NCI-H146 treated with DMSO at 0.1 percent for 48 hours (cell line): ENCODE measurements around the gene ZNF428.
"Not testable (repeated sequence)": the region's sequence is repeated elsewhere in the genome, so short reads cannot be mapped to it uniquely, and the experiment has no call there.

Experiments
- DNase-seq: peaks from one replicate; lab custom pipeline; 2025; ENCODE audit not compliant: unreplicated experiment; lab: John Stamatoyannopoulos, UW

Gene ZNF428

GRCh38 chr19:43594081-43594697 is 25.2 kb downstream of the ZNF428 start:
- DNase-seq = no peak

DNA sequence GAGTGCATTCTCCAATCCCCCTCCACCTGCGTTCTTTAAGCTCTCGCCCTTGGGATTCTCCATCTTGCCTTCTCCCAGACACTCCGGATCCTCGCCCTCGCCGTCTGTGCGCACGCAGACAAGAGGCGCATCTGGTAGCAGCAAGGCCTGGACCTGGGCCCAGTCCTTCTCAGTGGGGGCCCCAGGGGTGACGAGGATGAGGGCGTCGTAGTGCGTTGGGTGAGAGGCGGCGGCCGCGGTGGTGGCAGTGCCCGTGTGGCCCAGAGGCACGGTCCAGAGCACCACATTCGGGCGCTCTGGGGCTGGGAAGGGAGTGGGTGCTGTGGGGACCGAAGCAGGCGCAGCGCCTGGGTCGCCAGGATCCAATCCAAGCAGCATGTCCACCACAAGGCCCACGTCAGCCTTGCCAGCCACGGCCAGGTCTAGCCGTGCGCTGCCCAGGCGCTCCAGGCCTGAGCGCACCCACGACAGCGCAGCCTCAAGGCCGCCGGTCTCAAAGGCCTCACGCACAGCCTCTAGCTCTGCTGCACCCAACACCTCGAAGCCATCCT is 26.6 kb downstream of the ZNF428 start:
- no peak for DNase-seq

GRCh38 chr19:43591904-43592772 is 27.3 kb downstream of the ZNF428 start:
- DNase-seq = no peak

- DNase-seq = no peak
These were observed 29.8 kb downstream of the ZNF428 start for GRCh38 chr19:43589678-43590077.

DNA sequence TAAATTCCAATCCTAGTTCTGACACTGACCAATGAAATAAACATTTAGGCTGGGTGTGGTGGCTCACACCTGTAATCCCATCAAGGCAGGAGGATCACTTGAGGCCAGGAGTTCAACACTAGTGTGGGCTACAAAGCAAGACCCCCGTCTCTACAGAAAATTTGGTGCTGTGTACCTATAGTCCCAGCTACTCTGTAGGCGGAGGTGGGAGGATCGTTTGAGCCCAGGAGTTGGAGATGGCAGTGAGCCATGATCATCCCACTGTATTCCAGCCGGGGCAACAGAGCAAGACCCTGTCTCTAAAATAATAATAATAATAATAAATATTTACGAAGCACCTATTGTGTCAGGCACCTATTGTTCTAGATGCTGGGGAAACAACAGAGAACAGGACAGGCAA is 30.2 kb downstream of the ZNF428 start:
- DNase-seq = no peak

GRCh38 chr19:43587029-43587428 is 32.4 kb downstream of the ZNF428 start:
- DNase-seq = not testable (repeated sequence)

DNA sequence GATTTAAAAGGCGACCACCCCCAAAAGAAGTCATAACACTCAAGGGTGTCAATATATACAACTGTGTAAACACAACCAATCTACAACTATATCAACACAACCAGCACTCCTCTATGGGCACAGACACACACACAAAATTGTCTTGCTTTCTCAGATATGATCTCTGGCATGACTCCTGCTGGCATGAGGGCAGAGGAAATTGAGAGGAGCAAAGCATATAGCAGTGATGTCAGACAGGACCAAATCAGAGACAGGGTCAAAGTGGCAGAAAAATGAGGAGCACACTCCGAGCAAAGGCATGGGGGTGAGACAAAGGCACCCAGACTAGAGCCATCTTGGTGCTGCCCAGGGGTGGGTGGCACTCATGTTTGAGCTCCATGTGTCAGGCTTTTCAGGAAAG is 33.1 kb downstream of the ZNF428 start:
- no peak for DNase-seq

- DNase-seq = no peak
These were observed 34.9 kb downstream of the ZNF428 start for GRCh38 chr19:43584484-43584883.

DNA sequence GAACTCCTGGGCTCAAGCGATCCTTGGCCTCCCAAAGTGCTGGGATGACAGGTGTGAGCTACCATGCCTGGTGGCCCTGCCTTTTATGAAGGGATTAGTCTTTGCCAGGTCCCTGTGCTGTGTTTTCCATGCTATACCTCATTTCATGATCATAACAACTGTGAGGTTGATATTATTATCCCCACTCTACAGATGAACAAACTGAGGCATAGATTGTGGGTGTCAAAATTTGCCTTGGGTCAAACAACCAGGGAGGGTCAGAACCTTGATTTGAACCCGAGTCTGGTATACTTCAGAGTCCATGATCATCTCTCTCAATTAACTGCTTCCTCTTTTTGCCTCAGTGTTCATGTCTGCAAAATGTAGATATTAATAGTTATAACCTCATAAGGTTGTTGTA is 36.9 kb downstream of the ZNF428 start:
- DNase-seq = no peak

GRCh38 chr19:43581467-43581866 is 38.0 kb downstream of the ZNF428 start:
- no peak for DNase-seq

DNA sequence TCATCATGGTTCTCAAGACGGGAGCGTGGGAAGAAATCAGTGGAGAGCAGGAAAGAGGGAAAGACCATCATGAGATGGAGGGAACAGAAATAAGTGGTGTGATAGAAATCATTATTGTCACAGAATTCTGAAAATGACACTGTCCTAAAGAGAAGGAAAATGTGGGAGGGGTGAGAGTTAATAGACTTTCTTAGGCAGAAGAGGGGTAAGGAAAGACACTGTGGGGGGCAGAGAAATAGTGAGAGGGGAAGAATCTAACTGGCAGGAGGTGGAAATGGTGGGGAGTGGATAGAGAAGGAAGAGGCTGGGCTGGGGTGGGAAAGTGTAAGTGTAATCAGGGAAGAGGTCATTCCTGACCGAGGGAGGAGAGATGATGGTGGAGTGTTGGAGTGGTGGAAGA is 40.6 kb downstream of the ZNF428 start:
- no peak for DNase-seq

- peak; percentile 74 for DNase-seq
These were observed 43.2 kb downstream of the ZNF428 start for GRCh38 chr19:43575955-43576878.

GRCh38 chr19:43575156-43575950 is 44.1 kb downstream of the ZNF428 start, which contains the start of the genes PINLYP and XRCC1:
TSS of gene PINLYP (plus strand) at chr19:43575801. CDS start at chr19:43577192, 1,391 bp downstream.
TSS of gene XRCC1 (minus strand) at chr19:43575527. CDS start at chr19:43575458, 69 bp downstream.
- DNase-seq = peak; percentile 99

GRCh38 chr19:43574424-43575155 is 44.8 kb downstream of the ZNF428 start:
- no peak for DNase-seq

DNA sequence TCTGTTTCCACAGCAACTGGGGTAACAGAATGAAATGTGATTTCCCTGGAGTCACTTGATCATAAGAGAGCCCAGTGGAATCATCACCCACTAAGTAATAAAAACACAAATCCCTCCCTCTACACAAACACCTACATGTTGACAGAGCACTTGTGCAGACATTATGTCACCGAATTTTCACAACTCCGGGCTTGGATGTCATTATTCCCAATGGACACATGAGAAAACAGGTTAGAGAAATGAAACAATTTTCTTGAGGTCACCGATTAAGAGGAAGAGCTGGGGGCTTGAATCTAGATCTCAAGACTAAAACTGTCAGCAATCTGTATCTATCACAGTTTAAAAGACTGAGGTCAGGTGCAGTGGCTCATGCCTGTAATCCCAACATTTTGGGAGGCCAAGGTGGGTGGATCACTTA is 47.2 kb downstream of the ZNF428 start:
- DNase-seq = peak; percentile 7

GRCh38 chr19:43570174-43570791 is 49.1 kb downstream of the ZNF428 start:
- DNase-seq = peak; percentile 92

DNA sequence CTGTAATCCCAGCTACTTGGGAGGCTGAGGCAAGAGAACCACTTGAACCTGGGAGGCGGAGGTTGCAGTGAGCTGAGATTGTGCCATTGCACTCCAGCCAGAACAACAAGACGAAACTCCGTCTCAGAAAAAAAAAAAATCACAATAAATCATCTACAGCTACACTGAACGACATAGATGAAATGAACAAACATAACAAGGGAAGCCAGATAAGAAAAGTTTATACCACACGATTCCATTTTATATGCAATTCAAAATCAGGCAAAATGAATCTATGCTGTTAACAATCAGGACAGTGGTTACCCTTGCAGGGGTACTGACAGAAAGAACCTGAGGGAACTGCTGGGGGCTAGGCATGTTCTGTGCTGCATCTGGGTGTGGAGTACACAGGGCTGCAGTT is 49.8 kb downstream of the ZNF428 start:
- DNase-seq = no peak

- no peak for DNase-seq
These were observed 54.6 kb downstream of the ZNF428 start for GRCh38 chr19:43564800-43565199.
